NT2/D1 (cell line): ENCODE results near the gene PLOD2.

ENCODE experiments used
- SUZ12 ChIP-seq: IDR thresholded peaks from 2 replicates; pipeline ENCODE4 v1.6.1; 2011; ENCODE audit not compliant: insufficient read length, insufficient read depth; ENCODE audit errors: extremely low read depth
- YY1 ChIP-seq: IDR thresholded peaks from 2 replicates; pipeline ENCODE4 v1.6.1; 2011; ENCODE audit not compliant: insufficient read length, insufficient read depth
- ZNF274 ChIP-seq: IDR thresholded peaks from 2 replicates; pipeline ENCODE4 v1.6.1; 2011; ENCODE audit warnings: mild to moderate bottlenecking, low read depth, low read length

DNA sequence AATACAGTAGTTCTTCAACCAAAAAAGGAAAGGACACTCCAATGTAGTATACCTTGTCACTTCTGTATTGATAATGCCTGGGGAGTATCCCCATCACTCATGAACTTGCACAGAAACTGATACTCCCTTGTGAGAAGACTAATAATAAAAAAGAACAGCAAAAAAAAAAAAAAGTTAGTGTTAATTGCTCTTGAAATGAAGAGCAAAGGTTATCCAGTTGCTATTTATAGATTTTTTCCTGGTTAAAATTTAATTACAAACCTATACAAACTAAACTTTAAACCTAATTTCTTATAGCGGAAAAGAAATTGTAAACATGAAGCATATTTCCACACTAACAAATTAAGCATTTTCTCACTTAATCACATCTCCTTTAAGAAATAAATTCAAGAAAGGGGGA is 6.7 kb downstream of the PLOD2 start:
- TF ChIP-seq YY1, result no peak
- no peak for TF ChIP-seq ZNF274
- TF ChIP-seq SUZ12, result no peak
